HG02678 (cell line): ENCODE results near the gene GNG7.

Experiments used
- ATAC-seq: cut with Tn5 transposase; IDR thresholded peaks from one replicate; pipeline ENCODE4 v1.9.1; 2021; ENCODE audit warnings: mild to moderate bottlenecking, moderate library complexity; ENCODE audit not compliant: unreplicated experiment

Gene GNG7

DNA sequence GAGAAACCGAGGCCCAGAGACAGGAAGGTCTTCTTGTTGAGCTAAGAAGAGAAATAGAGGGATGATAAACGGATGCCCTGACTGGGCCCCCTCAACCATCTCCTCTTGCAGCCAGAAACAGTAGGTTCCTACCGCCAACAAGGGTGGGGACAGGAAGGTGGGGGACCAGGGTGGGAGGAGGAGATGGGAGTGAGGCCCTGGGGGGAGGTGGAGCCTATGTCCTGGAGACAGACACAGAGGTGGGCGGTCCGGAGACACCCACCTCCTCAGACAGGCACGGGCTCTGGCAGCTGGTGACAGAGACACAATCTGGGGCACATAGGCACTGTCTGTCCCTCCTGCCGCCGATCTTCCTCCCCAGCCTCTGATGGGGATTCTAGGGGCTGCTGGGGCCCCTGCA lies 209.6 kb downstream of the GNG7 start:
- ATAC-seq, result no peak

DNA sequence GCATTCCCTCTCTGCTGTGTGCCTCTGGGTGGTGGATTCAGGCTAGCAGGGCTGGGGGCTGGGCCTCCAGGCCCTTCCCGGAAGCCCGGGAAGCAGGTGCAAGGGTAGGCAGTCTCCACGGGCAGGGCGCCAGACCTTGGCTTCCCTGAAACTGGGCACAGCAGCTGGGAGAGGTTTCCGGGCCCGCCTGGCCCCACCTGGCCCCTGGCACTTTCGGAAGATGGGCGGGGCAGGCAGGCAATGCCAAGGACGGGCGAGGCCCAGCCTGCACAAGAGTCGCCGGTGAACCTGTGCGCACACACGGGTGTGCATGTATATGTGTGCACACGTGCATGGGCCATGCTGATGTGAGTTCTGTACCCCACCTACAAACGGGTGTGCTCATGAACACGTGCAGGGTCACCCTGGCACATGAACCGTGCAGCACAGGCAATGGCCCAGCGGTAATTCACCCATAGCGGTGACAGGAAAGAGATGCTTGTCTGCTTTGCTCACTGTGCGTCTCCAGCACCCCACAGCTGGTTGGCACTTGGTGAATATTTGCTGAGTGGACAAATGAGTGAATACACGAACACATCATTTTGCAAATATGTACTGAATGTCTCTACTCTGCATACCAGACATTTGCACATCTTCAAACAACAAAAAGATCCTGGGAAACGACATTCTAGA lies 211.2 kb downstream of the GNG7 start:
- ATAC-seq, result no peak

DNA sequence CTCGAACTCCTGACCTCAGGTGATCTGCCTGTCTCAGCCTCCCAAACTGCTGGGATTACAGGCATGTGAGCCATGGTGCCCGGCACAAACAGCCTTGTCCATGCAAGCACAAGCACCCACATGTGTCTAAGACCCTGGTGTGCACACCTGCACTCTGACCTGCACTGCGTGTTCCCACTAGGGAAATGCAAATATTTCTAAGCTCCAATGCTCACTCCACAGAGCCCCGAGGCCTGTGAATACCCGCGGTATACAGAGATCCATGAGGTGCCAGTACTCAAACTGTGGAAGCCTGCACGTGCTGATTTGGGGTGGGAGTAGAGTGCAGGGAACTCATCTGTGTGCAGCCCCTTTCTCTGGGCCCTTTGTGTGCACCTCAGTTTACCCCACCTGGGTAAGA lies 211.8 kb downstream of the GNG7 start:
- ATAC-seq, result no peak

DNA sequence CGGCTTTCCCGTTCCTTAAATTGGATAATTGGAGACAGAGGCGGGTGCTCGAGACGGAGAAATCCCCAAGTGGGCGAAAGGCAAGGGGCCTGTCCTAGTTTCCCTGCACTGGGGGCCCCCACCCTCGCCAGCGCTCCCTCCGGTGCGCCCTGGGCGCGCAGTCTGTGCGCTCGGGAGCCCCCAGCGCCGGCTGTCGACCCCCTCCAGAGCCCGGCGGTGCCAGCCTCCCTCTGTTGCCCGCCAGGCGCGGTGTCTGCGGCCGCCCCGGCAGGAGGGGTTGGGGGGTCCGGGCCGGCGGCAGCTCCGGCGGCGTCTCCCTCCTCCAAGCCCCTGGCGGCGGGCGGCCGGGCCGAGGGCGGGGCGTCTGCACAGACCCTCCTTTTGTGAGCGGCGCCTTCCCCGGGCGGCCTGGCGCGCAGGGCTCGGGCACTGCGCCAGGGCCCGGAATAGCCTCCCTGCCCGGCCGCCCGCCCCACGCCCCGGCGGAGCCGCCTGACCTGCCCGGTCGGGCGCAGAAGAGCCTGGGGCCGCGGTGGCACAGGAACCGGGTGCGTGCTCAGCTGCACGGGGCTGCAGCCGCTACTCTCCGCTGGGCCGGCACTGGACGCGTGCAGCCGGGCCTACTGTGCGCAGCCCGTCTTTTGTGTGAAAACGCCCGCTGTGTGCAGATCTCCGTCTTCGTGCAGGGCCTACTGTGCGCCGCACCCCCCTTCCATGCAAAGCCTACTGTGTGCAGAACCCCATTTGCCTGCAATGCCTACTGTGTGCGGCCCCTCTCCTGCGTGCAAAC lies 213.4 kb downstream of the GNG7 start:
- ATAC-seq, result no peak

DNA sequence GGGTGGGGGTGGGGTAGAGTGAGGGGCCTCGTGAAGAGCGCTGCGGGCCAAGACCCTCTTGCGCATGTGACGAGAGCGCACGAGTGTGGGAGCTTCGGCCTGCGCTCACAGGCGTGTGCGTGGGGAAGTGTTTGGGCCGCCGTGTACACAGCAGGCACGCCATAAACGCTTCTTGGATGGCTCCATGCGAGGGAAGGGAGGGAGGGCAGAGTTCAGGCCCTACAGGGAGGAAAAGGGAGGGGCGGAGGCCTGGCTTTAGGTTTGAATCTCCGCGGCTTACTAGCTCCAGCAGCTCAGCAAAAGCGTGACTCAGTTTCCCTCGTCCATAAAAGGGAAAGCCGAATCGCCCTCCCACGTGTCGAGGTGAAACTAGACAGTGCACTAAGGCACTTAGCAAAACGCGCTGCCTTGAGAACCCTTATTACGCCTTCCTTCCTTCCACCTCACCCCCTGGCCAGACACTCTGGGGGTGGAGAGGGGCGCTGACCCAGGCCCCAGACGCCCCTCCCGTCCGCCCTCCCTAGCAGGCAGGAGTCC lies 214.0 kb downstream of the GNG7 start:
- ATAC-seq, result no peak

DNA sequence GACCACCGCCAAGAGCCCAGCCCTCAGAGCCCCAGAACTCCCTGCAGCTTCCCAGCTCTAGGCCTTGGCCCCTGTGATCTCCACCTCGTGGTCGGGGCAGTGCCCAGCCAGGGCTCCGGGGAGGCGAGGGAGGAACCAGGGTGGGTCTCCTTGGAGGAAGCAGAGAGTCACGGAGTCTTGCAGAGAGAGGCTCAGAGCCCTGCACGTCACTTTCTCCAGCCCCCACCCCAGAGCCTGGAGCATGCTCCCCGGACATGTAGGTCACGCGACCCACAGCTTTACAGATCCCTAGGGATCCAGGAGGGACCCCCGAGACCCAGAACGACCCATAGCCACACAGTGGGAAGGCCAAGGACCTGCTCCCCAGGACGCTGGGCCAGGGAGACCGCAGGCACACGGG lies 214.7 kb downstream of the GNG7 start:
- ATAC-seq, result no peak

DNA sequence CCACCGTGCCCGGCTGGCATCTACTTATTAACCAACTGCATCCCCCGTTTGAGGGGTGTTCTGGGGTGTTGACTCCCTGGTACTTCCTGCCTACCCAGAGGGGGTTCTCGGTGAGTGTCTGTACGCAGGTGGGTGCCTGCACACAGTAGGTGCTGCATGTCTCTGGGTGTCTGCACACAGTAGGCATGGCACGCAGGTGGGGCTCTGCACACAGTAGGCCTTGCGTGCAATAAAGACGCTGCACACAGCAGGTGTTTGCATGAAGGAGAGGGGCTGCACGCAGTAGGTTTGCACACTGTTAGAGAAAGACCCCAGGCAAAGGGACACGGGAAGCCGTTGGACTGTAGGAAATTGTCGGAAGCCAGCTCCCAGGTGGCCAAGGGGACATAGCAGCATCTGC lies 215.4 kb downstream of the GNG7 start:
- no peak for ATAC-seq

DNA sequence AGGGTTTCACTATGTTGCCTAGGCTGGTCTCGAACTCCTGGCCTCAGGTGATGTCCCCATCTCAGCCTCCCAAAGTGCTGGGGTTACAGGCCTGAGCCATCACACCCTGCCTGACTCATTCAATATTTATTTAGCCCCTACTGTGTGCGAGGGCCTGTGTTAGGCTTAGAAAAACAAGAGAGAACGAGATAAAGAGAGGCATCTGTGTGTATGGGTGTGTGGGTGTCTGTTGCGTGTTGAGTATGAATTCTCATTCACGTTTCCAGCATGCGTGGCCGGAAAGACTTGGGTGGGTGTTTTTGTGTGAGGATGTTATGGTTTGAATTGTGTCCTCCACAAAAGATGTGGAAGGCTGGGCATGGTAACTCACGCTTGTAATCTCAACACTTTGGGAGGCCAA lies 217.1 kb downstream of the GNG7 start:
- ATAC-seq, result no peak

DNA sequence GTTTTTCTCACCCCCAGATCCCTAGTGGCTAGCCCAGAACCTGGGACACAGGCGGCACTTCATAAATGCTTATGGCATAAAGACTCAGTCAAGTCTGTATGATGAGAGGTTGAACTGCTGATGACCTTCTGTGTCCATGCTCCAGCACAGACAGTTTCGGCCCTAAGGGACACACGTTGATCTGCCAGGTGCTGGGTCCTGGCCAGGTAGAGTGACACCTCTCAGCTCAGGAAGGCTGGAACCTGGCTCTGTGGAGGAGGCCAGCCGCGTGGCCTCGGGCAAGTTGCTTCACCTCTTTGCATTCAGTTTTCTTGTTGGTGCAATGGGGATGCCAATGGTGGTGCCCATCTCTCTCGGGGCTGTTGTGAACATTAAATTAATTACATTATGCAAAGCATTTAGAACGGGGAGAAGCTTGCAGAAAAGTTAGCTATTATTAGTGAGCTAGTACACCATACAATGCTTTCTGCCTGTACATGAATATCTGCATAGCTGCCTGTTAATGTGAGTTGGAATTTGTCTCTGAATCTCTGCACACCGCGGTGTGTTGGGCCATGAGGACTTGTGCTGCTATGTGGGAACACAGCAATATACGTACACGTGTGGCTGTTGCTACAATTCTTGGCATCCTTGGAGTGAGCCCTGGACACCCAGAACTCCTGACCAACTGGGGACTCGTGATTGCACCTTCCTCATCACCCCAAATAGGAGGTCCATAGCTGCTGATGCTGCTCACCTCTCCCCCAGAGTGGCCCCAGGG lies 218.1 kb downstream of the GNG7 start:
- ATAC-seq, result no peak

DNA sequence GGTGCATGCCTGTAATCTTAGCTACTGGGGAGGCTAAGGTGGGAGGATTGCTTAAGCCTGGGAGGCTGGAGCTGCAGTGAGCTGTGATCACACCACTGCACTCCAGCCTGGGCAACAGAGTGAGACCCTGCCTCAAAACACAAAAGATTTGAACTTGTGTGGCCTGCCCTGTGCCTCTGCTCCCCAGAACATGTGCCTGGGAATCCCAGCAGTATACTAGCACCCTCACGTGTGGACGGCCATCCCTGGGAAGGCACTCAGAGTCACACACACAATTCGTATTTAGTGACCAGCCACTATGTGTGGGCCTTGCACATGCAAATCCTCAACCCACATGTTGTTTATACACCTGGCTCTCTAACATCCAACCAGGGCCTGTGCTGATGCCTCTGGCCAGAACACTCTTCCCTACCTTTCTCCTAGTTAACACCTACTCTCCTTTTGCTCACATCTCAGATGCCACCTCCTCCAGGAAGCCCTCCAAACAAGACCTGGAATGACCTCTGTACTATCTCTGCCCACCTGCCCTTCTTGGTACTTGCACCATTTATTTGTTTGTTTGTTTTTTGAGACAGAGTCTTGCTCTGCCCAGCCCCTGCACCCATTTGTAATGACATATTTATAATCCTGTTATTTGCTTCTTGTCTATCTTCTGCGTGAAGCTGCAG lies 218.9 kb downstream of the GNG7 start:
- ATAC-seq, result no peak

DNA sequence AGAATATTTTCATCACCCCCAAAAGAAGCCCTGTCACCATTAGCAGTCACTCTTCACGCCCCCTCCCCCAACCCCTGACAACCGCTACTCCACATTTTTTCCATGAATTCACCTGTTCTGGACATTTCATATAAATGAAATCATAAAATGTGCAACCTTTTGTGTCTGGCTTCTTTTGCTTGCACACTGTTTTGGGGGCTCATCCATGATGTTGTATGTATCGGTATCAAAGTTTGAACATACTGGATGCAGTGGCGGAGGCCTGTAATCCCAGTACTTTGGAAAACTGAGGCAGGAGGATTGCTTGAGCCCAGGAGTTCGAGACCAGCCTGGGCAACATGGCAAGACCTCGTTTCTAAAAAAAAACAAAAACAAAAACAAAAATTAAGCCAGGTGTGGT lies 219.4 kb downstream of the GNG7 start:
- ATAC-seq, result no peak

DNA sequence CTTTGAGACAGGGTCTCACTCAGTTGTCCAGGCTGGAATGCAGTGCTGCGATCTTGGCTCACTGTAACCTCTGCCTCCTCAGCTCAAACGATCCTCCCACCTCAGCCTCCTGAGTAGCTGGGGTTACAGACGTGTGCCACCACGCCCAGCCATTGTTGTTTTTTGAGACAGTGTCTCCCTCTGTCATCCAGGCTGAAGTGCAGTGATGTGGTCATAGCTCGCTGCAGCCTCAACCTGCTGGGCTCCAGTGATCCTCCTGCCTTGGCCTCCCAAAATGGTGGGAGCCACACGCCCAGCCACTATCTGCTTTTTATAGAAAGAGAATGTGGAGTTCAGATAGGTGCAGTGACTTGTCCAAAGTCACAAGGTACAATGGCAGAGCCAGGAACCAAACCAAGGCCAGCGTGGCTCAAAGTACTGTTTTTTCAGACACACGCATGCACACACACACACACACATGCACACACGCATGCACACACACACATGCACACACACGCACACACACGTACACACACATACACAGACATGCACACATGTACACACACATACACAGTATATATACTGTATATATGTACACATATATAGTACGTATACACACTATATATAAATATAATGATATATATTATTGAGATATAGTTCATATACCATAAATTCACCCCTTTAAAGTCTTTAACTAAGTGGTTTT lies 220.0 kb downstream of the GNG7 start:
- no peak for ATAC-seq

DNA sequence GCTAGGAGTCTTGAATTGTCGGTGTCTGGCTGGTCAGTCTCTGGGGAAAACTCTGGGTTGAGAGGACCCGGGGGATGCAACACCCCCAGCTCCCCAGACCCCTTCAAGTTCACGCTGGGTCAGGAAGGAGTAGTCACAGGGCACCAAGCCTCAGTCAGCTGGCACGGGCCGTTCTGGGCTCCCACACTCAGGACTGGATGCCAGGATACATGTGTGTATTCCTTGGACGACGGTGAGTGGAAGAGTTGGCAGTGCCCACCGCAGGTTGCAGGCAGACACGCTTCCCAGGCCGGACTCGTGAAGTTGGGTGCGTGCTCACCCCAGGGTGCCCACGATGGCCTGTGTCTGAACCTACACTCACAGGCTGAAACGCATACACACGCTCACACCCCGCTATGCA lies 221.0 kb downstream of the GNG7 start:
- ATAC-seq, result no peak

DNA sequence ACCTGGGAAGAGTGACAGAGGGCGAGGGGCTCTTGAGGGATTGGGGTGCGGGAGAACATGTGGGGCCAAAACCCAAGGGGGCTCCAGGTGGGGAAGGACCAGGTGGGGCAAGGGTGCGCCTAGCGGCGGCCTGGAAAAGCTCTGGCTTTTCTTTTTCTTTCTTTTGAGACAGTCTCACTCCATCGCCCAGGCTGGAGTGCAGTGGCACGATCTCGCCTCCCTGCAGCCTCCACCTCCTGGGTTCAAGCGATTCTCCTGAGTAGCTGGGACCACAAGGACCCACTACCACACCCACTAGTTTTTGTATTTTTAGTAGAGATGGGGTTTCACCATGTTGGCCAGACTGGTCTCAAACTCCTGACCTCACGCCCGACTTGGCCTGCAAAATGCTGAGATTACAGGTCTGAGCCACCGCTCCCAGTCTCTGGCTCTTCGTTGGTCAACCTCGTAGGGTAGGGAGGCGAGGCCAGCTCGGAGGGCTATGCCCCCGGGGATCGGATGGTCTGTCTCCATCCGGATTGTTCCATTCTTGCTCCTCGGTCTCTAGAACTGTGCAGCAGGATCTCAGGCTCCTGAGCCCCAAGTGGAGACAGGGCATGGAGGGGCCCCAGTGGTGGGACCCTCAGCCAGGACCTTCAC lies 222.8 kb downstream of the GNG7 start:
- no peak for ATAC-seq

DNA sequence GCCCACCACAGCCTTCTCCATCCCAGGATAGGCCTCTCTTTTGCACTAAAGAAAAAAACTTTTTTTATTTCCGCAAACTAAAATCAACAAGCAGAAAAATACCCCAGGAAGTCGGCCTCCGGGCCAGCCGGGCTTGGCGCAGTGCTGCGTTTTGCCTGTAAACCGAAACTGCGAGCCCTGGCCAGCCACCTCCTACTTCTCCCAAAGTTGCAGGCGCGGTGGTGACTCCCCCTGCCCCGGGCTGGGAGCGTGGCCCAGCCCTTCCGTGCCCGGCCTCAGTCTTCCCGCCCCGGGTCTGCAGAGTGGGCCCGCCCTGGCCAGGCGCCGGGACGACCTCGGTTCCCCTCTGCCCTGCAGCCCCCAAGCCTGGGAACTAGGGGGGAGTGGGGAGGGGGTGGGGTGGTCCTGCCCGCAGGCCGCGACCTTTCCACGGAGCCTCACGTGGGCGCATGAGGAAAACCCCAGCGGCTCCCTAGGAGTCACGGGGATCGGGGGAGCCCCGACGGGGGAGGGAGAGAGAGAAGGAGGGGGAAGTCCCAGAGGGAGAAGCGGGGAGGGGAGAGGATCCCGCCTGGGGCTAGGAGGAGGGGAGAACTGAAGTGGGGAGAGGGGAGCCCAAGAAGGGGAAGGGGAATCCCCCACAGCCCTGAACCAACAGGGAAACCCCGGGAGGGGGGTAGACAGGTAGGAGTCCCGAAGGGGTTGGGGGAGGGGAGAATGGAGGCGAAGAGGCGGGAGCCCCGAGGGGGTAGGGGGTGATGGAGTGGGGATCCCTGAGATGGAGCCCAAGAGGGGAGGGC lies 223.5 kb downstream of the GNG7 start:
- ATAC-seq, result no peak

DNA sequence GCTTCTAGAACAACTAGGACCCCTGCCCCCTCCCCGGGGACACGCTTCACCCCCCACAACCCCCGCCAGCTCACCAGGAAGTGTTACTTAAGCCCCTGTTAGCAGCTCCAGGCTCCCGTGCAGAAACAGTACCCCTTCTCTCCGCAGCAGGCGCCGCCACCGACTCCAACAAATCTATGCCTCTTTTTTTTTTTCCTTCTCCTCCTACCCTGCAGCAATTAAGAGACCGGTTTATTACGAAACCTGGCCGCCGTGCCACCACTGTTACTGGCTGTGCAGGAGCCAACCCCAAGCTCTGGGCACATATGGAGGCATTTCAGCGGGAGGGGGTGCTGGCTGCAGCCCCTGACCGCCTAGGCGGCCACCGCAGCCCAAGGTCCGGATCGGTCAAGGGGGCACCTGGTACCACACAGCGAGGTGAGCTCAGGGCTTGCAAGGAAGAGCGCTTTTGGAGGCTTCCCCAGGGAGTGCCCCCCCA lies 224.2 kb downstream of the GNG7 start:
- no peak for ATAC-seq

DNA sequence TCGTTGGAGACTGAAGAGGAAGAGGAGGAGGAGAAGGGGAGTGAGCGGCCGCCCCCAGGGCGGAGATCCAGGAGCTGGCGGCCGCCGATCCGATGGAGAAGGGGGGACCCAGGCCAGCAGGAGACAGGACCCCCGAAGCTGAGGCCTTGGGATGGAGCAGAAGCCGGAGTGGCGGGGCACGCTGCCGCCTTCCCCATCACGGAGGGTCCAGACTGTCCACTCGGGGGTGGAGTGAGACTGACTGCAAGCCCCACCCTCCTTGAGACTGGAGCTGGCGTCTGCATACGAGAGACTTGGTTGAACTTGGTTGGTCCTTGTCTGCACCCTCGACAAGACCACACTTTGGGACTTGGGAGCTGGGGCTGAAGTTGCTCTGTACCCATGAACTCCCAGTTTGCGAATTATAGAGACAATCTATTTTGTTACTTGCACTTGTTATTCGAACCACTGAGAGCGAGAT lies 224.7 kb downstream of the GNG7 start:
- ATAC-seq, result no peak

DNA sequence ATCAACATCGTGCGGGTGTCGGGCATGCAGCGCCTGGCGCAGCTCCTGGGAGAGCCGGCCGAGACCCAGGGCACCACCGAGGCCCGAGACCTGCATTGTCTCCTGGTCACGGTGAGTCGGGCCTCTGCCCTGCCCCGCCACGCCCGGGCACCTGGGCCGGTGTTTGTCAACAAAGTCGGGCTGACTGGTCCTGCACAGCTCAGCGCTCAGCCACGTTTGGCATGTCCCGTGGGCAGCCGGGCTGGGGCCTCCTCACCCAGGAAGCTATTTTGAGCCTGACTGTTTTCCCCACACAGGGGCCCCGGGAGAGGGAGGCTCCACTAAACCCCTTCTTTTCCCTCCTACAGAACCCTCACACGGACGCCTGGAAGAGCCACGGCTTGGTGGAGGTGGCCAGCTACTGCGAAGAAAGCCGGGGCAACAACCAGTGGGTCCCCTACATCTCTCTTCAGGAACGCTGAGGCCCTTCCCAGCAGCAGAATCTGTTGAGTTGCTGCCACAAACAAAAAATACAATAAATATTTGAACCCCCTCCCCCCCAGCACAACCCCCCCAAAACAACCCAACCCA lies 225.3 kb downstream of the GNG7 start:
- ATAC-seq, result no peak
